IMR-90 (cell line): ENCODE results near the gene NLGN1. TPM values are rescaled to one million over a fixed set of nuclear protein-coding genes. Genes with fewer than 3 reads are reported as not detected.

ENCODE experiments used
- ATAC-seq: fragments of 200-7000 bp; cut with Tn5 transposase; 2 replicates; pipeline ENCODE4 v1.9.1; 2020; ENCODE audit warnings: low read depth, mild to moderate bottlenecking, moderate library complexity
- BruUV-seq: library from RNA; stranded (reverse); fragments of 400-500 nt; replicated peaks from 2 replicates; lab custom pipeline; 2021; lab: Mats Ljungman, UMichigan
- CTCF ChIA-PET: fragments of 300-600 bp; formaldehyde crosslinking; extraction: SDS; loops from one replicate; lab custom pipeline; 2021; ENCODE audit warnings: antibody characterized with exemption; lab: Yijun Ruan, JAX
- POLR2A ChIA-PET: fragments of 300-600 bp; sonication (Branson Sonifier 250); formaldehyde crosslinking; loops from one replicate; lab custom pipeline; 2022; ENCODE audit warnings: antibody characterized with exemption; ENCODE audit not compliant: unreplicated experiment; lab: Charles Lee
- DNase-seq: peaks from one replicate; pipeline ENCODE4 v3.0.0; 2013
- H2AFZ ChIP-seq: replicated peaks from 2 replicates; pipeline ENCODE3; 2013; ENCODE audit warnings: low read length, mild to moderate bottlenecking; ENCODE audit not compliant: poor library complexity
- H2AK5ac ChIP-seq: 2 replicates; pipeline ENCODE4 v1.6.1; 2013; ENCODE audit warnings: low read depth, low read length, inconsistent platforms
- H2AK9ac ChIP-seq: replicated peaks from 2 replicates; pipeline ENCODE3; 2013; ENCODE audit warnings: mild to moderate bottlenecking, low read depth, low read length, moderate library complexity; ENCODE audit not compliant: poor library complexity
- H2BK120ac ChIP-seq: 2 replicates; pipeline ENCODE4 v1.6.1; 2013; ENCODE audit warnings: low read depth, low read length, inconsistent platforms
- H2BK15ac ChIP-seq: 3 replicates; pipeline ENCODE4 v1.6.1; 2013; ENCODE audit warnings: low read depth, low read length, inconsistent platforms
- H2BK20ac ChIP-seq: 2 replicates; pipeline ENCODE4 v1.6.1; 2013; ENCODE audit warnings: low read depth, mild to moderate bottlenecking, inconsistent platforms, low read length, moderate library complexity
- H2BK5ac ChIP-seq: 2 replicates; pipeline ENCODE4 v1.6.1; 2013; ENCODE audit warnings: mild to moderate bottlenecking, low read depth, low read length, inconsistent platforms; ENCODE audit not compliant: poor library complexity, severe bottlenecking
- H3K14ac ChIP-seq: replicated peaks from 2 replicates; pipeline ENCODE4 v1.6.1; 2013; ENCODE audit warnings: low read depth, low read length, inconsistent platforms
- H3K18ac ChIP-seq: 2 replicates; pipeline ENCODE4 v1.6.1; 2013; ENCODE audit warnings: low read depth, low read length, control low read depth
- H3K23ac ChIP-seq: 2 replicates; pipeline ENCODE4 v1.6.1; 2013; ENCODE audit warnings: low read depth, low read length, inconsistent platforms
- H3K27ac ChIP-seq: 2 replicates; pipeline ENCODE4 v1.5.1; 2013; ENCODE audit warnings: mild to moderate bottlenecking, control low read depth, low read length; ENCODE audit not compliant: insufficient read depth
- H3K27me3 ChIP-seq: 2 replicates; pipeline ENCODE4 v1.6.1; 2013; ENCODE audit warnings: low read length; ENCODE audit not compliant: control insufficient read depth, insufficient read depth
- H3K36me3 ChIP-seq: 2 replicates; pipeline ENCODE4 v1.6.1; 2013; ENCODE audit warnings: low read length, mixed read lengths; ENCODE audit not compliant: control insufficient read depth, insufficient read depth
- H3K4ac ChIP-seq: 2 replicates; pipeline ENCODE4 v1.6.1; 2013; ENCODE audit warnings: low read depth, low read length, inconsistent platforms
- H3K4me1 ChIP-seq: 2 replicates; pipeline ENCODE4 v1.6.1; 2013; ENCODE audit warnings: low read length, mixed read lengths; ENCODE audit not compliant: control insufficient read depth, insufficient read depth
- H3K4me2 ChIP-seq: 2 replicates; pipeline ENCODE4 v1.6.1; 2013; ENCODE audit warnings: low read depth, mild to moderate bottlenecking, control low read depth, low read length, moderate library complexity
- H3K4me3 ChIP-seq: 2 replicates; pipeline ENCODE4 v1.5.1; 2013; ENCODE audit warnings: low read depth, mild to moderate bottlenecking, control low read depth, low read length, moderate library complexity; ENCODE audit not compliant: insufficient read depth
- H3K56ac ChIP-seq: 2 replicates; pipeline ENCODE4 v1.6.1; 2013; ENCODE audit warnings: low read length, inconsistent platforms; ENCODE audit not compliant: insufficient read depth; ENCODE audit errors: extremely low read depth
- H3K79me1 ChIP-seq, 2 experiments: 2 replicates each; pipeline ENCODE4 v1.6.1; 2013; ENCODE audit warnings: low read length in 2 of 2, inconsistent platforms in 1 of 2, low read depth in 1 of 2
- H3K9ac ChIP-seq: 2 replicates; pipeline ENCODE4 v1.6.1; 2013; ENCODE audit warnings: low read depth, low read length, control low read depth
- H3K9me1 ChIP-seq: 2 replicates; pipeline ENCODE4 v1.6.1; 2013; ENCODE audit warnings: low read length, inconsistent platforms; ENCODE audit not compliant: insufficient read depth
- H3K9me3 ChIP-seq: 2 replicates; pipeline ENCODE4 v1.6.1; 2013; ENCODE audit warnings: low read length; ENCODE audit not compliant: control insufficient read depth, insufficient read depth
- H4K20me1 ChIP-seq: 2 replicates; pipeline ENCODE4 v1.6.1; 2013; ENCODE audit warnings: low read length, inconsistent platforms; ENCODE audit not compliant: insufficient read depth
- H4K5ac ChIP-seq: 2 replicates; pipeline ENCODE4 v1.6.1; 2013; ENCODE audit warnings: mild to moderate bottlenecking, low read depth, low read length, control low read depth
- H4K8ac ChIP-seq, 2 experiments: 2 replicates each; pipeline ENCODE4 v1.6.1; 2013; ENCODE audit warnings: low read depth in 2 of 2, low read length in 2 of 2, control low read depth in 1 of 2, inconsistent platforms in 1 of 2
- H4K91ac ChIP-seq: 2 replicates; pipeline ENCODE4 v1.6.1; 2013; ENCODE audit warnings: low read depth, low read length, inconsistent platforms; ENCODE audit not compliant: insufficient read depth
- CEBPB ChIP-seq: IDR thresholded peaks from 2 replicates; pipeline ENCODE4 v1.6.1; 2012; ENCODE audit warnings: low read depth, low read length, improper control_type of control experiment
- MAFK ChIP-seq: IDR thresholded peaks from 2 replicates; pipeline ENCODE4 v1.6.1; 2012; ENCODE audit warnings: low read depth, low read length, improper control_type of control experiment
- WGBS, 2 experiments: methylation state at CpG; one replicate each; pipeline versions ENCODE4 v1.1.5 to v1.1.7; 2013; ENCODE audit warnings: missing lambda C conversion rate in 2 of 2; ENCODE audit not compliant: insufficient read length in 1 of 2; ENCODE audit errors: extremely low coverage in 2 of 2; 5-methylcytosine and 5-hydroxymethylcytosine counted together
- dilution Hi-C: fragments of 300-500 bp; cut with HindIII; formaldehyde crosslinking; loops from one replicate; pipeline ENCODE4 v1.14.3; 2018; ENCODE audit warnings: low sequenced_read_pairs; ENCODE audit not compliant: unreplicated experiment
- in situ Hi-C: fragments of 300-500 bp; cut with MboI; formaldehyde crosslinking; loops from 3 replicates; pipeline ENCODE4 v1.14.3; 2019; ENCODE audit warnings: low sequenced_read_pairs, inconsistent platforms, mixed read lengths
- intact Hi-C: fragments of 100-400 bp; cut with micrococcal nuclease; formaldehyde crosslinking; loops from 2 replicates; pipeline ENCODE4 v1.10.0; 2022
- polyA plus RNA-seq, 3 experiments: library from polyadenylated mRNA; depleted of rRNA; stranded (reverse); fragments of >200 nt; gene quantifications; 2 replicates each; pipeline ENCODE4 v1.2.3, GENCODE V29; 2012; ENCODE audit warnings: low replicate concordance in 1 of 3
- total RNA-seq: library from RNA; depleted of rRNA; stranded (reverse); fragments of >200 nt; gene quantifications from 2 replicates; pipeline ENCODE4 v1.2.3, GENCODE V29; 2012

Gene NLGN1
- total and polyA plus RNA-seq, 2 of the 4 experiments (the other 2 are of a cell fraction): 1.8 to 12.5 TPM

DNA sequence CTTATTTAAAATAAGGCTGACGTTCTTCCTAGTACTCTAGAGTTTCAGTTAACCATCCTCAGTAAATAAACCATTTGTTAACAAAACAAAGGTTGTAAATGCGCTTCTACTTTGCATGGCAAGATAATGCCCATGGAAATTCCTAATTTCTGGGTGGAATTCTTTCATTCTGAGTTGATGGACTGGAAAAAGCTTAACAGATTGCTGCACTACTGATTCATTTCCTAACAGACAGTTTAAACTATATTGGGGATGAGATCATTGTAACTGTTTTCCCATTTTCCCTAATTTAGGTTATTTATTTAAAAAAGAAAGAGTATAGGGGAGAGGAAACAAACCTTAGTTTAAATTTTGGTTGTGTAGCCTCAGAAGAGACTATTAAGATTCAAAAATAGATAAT lies 342.2 kb downstream of the NLGN1 start:
- ATAC-seq (peak; percentile 36), DNase-seq (peak; percentile 31)
- no peak overlapping the region; the same call in 1 of the 2 replicates for H3K4ac ChIP-seq
- no peak overlapping the region for H3K4me3 ChIP-seq
- H2BK120ac ChIP-seq: peak overlapping the region; percentile 69; the same call in 1 of the 2 replicates
- peaks cover 2% of the 10 kb centered on the region; the same call in 1 of the 2 replicates for H3K4me1 ChIP-seq
- no peak overlapping the region for H3K56ac ChIP-seq
- H2BK20ac ChIP-seq: no peak overlapping the region
- H3K14ac ChIP-seq: no peak overlapping the region
- H3K9ac ChIP-seq: no peak overlapping the region
- TF ChIP-seq CEBPB (no peak), MAFK (no peak)
- no peaks in the 10 kb centered on the region for H3K79me1 ChIP-seq
- no peak overlapping the region for H4K8ac ChIP-seq
- H4K91ac ChIP-seq: no peak overlapping the region
- no peak overlapping the region for H3K23ac ChIP-seq
- H3K18ac ChIP-seq: no peak overlapping the region
- dilution Hi-C loops: no loop called here
- in situ Hi-C loops: no loop called here
- no peak overlapping the region for H4K5ac ChIP-seq
- H4K20me1 ChIP-seq: no peaks in the 10 kb centered on the region
- CTCF ChIA-PET: interaction anchor here (0.7 kb wide), 1 partner anchor 16 kb away, joined by 3 read pairs; no protein-coding TSS in a partner anchor
- no peak overlapping the region; the same call in 1 of the 2 replicates for H3K4me2 ChIP-seq
- H2BK5ac ChIP-seq: peak overlapping the region; percentile 60
- WGBS, 2 experiments: no CpG with 5 or more reads among the region's 2 CpGs
- H3K36me3 ChIP-seq: no peaks in the 10 kb centered on the region
- BruUV-seq: no TSS peak
- intact Hi-C loops: loop anchor here (2.0 to 10.0 kb wide), 2 partner anchors 155 to 345 kb away; partner anchors contain the start of gene NLGN1
- no peak overlapping the region for H2AK5ac ChIP-seq
- no peaks in the 10 kb centered on the region for H3K27me3 ChIP-seq
- H3K9me1 ChIP-seq: 0 out of 2 replicates have a peak, but pooled peaks cover 2% of the 10 kb centered on the region
- H2BK15ac ChIP-seq: no peak overlapping the region
- H3K9me3 ChIP-seq: no peaks in the 10 kb centered on the region
- no peak overlapping the region for H2AFZ ChIP-seq
- POLR2A ChIA-PET: no interaction called here
- H3K27ac ChIP-seq: no peak overlapping the region
- H2AK9ac ChIP-seq: no peak overlapping the region
